GM12878 (cell line): ENCODE measurements around the gene ZNF106. TPM values are rescaled to one million over a fixed set of nuclear protein-coding genes. Genes with fewer than 3 reads are reported as not detected.

ENCODE experiments used
- ATAC-seq: fragments of 200-7000 bp; cut with Tn5 transposase; 3 replicates; pipeline ENCODE4 v1.9.1; 2020; ENCODE audit warnings: mild to moderate bottlenecking, moderate library complexity
- BruUV-seq: library from RNA; stranded (reverse); fragments of 400-500 nt; replicated peaks from 2 replicates; lab custom pipeline; 2021; lab: Mats Ljungman, UMichigan
- CTCF ChIA-PET: fragments of 300-600 bp; sonication (Branson Sonifier 250); formaldehyde crosslinking; extraction: SDS; loops from one replicate; lab custom pipeline; 2021; ENCODE audit warnings: inconsistent platforms; lab: Yijun Ruan, JAX
- POLR2A ChIA-PET: fragments of 350-600 bp; formaldehyde crosslinking; extraction: SDS; loops from one replicate; lab custom pipeline; 2021; ENCODE audit warnings: inconsistent platforms; lab: Charles Lee
- RAD21 ChIA-PET: fragments of 300-600 bp; sonication (Branson Sonifier 250); formaldehyde crosslinking; loops from one replicate; lab custom pipeline; 2023; ENCODE audit warnings: antibody characterized with exemption; ENCODE audit not compliant: unreplicated experiment; lab: Charles Lee
- SMC1A ChIA-PET: fragments of 300-600 bp; sonication (Branson Sonifier 250); formaldehyde crosslinking; loops from one replicate; lab custom pipeline; 2023; ENCODE audit not compliant: unreplicated experiment, uncharacterized antibody; lab: Charles Lee
- DNase-seq: peaks from one replicate; pipeline ENCODE4 v3.0.0-alpha.2; 2011; ENCODE audit warnings: low read depth, low spot score
- FAIRE-seq: peaks from 3 replicates; lab custom pipeline; 2011; peaks lifted over from hg19 to GRCh38; lab: Jason Lieb, UNC
- H2AFZ ChIP-seq: 2 replicates; pipeline ENCODE4 v1.6.0; 2011; ENCODE audit warnings: low read depth, low read length, control low read depth; ENCODE audit not compliant: control insufficient read depth
- H3K27ac ChIP-seq: 2 replicates; pipeline ENCODE4 v1.5.1; 2011; ENCODE audit warnings: control low read depth; ENCODE audit not compliant: control insufficient read depth, insufficient read depth
- H3K27me3 ChIP-seq, 2 experiments: replicated peaks in 1 of 2; 2 replicates each; pipeline versions ENCODE4 v1.6.0 to v1.6.1; 2011; ENCODE audit warnings: low read length in 1 of 2; ENCODE audit not compliant: control insufficient read depth in 2 of 2, insufficient read depth in 2 of 2
- H3K36me3 ChIP-seq, 2 experiments: 2 replicates each; pipeline ENCODE4 v1.5.1; 2011; ENCODE audit warnings: low read length in 1 of 2; ENCODE audit not compliant: control insufficient read depth in 2 of 2, insufficient read depth in 2 of 2
- H3K4me1 ChIP-seq: 2 replicates; pipeline ENCODE4 v1.6.1; 2011; ENCODE audit warnings: mild to moderate bottlenecking, low read length, moderate library complexity, mixed read lengths; ENCODE audit not compliant: control insufficient read depth, insufficient read depth
- H3K4me2 ChIP-seq: 2 replicates; pipeline ENCODE4 v1.6.0; 2011; ENCODE audit warnings: control low read depth; ENCODE audit not compliant: control insufficient read depth, insufficient read depth
- H3K4me3 ChIP-seq: fragments of 200-600 bp; sonication (generic); 2 replicates; pipeline ENCODE4 v1.5.1; 2016
- H3K79me2 ChIP-seq: 2 replicates; pipeline ENCODE4 v1.6.0; 2011; ENCODE audit warnings: low read length; ENCODE audit not compliant: control insufficient read depth, insufficient read depth
- H3K9ac ChIP-seq: 2 replicates; pipeline ENCODE4 v1.8.0; 2011; ENCODE audit warnings: low read length, control low read depth, mixed read lengths; ENCODE audit not compliant: control insufficient read depth, insufficient read depth
- H3K9me3 ChIP-seq: replicated peaks from 3 replicates; pipeline ENCODE4 v1.5.1; 2011; ENCODE audit warnings: mild to moderate bottlenecking, low read length; ENCODE audit not compliant: control insufficient read depth, insufficient read depth
- H4K20me1 ChIP-seq: 2 replicates; pipeline ENCODE4 v1.6.0; 2011; ENCODE audit not compliant: control insufficient read depth, insufficient read depth
- ATF7 ChIP-seq: fragments of 450-650 bp; IDR thresholded peaks from 2 replicates; pipeline ENCODE4 v1.6.1; 2016; ENCODE audit warnings: low read depth, mild to moderate bottlenecking
- EP300 ChIP-seq, 2 experiments: fragments of 150-350 bp in 1 of 2; IDR thresholded peaks; 2 replicates each; pipeline ENCODE4 v1.6.1; 2011 to 2012; ENCODE audit warnings: low read depth in 2 of 2, low read length in 2 of 2, borderline replicate concordance in 1 of 2, improper control_type of control experiment in 1 of 2, inconsistent platforms in 1 of 2; ENCODE audit not compliant: control insufficient read depth in 1 of 2
- MLLT1 ChIP-seq: fragments of 450-650 bp; IDR thresholded peaks from 2 replicates; pipeline ENCODE4 v1.6.1; 2016; ENCODE audit warnings: mild to moderate bottlenecking
- SMARCA5 ChIP-seq: fragments of 450-650 bp; IDR thresholded peaks from 2 replicates; pipeline ENCODE4 v1.6.1; 2017; ENCODE audit warnings: mild to moderate bottlenecking
- YBX1 ChIP-seq: fragments of 450-650 bp; IDR thresholded peaks from 2 replicates; pipeline ENCODE4 v1.6.1; 2016; ENCODE audit warnings: antibody characterized with exemption
- ZBED1 ChIP-seq: IDR thresholded peaks from 2 replicates; pipeline ENCODE4 v1.6.1; 2016; ENCODE audit warnings: borderline replicate concordance
- WGBS: methylation state at CpG from one replicate; pipeline ENCODE4 v1.1.6; 2016; ENCODE audit warnings: low lambda C conversion rate; ENCODE audit not compliant: insufficient replicate concordance, insufficient coverage; ENCODE audit errors: missing lambda C conversion rate; 5-methylcytosine and 5-hydroxymethylcytosine counted together
- in situ Hi-C: fragments of 300-500 bp; cut with MboI; formaldehyde crosslinking; loops from 9 replicates; pipeline ENCODE4 v1.14.3; 2018; ENCODE audit warnings: mixed read lengths
- intact Hi-C: fragments of 100-400 bp; cut with micrococcal nuclease; formaldehyde crosslinking; loops from one replicate; pipeline ENCODE4 v1.14.2; 2022; ENCODE audit not compliant: unreplicated experiment
- polyA plus RNA-seq, 11 experiments: library from polyadenylated mRNA; depleted of rRNA in 4 of 11; unstranded in 6 of 11; stranded (reverse) in 5 of 11; fragments of >200 nt; fragmentation: Nextera tagmentation in 4 of 11; fragmentation: Illumina TruSeq in 1 of 11; extraction: Ambion mirVana in 4 of 11; extraction: Trizol in 1 of 11; gene quantifications; 1 replicate in 1 of 11; 2 replicates in 10 of 11; pipeline versions ENCODE4 v1.2.1 to v1.2.3, GENCODE V29; 2011 to 2016; ENCODE audit warnings: inconsistent platforms in 2 of 11, missing spikeins in 2 of 11, low read depth in 1 of 11
- total RNA-seq, 4 experiments: library from RNA; depleted of rRNA in 3 of 4; stranded (reverse); fragments of >200 nt in 3 of 4; fragmentation: Illumina TruSeq in 1 of 4; extraction: Trizol in 1 of 4; gene quantifications; 2 replicates each; pipeline versions ENCODE4 v1.2.1 to v1.2.3, GENCODE V29; 2013 to 2021

ZNF106 gene
- total and polyA plus RNA-seq, 10 of the 15 experiments (the other 5 are each of a cell fraction or from before 2014, with no cell fraction given): 10.7 to 45.3 (median 32.5) TPM

- TF ChIP-seq ZBED1: no peak
- no peak for TF ChIP-seq EP300 (IDR thresholded peaks at IDR 0.05; ENCODE audit: borderline replicate concordance in 1 of 2, control insufficient read depth in 1 of 2, low read depth in 2 of 2, low read length in 2 of 2)
- TF ChIP-seq YBX1: no peak
- no peak for TF ChIP-seq ATF7
- TF ChIP-seq SMARCA5: no peak
- no peak for TF ChIP-seq MLLT1
- RAD21 ChIA-PET: no interaction called here
- in situ Hi-C loops (no loop called here), intact Hi-C loops (loop anchor here (5.0 kb wide), 1 partner anchor 181 kb away; no protein-coding TSS in a partner anchor)
- Histone ChIP-seq H3K79me2 (no peaks in the 10 kb centered on the region), H3K36me3 (peaks cover 0 to 7% of the 10 kb centered on the region in 2 experiments; a peak in 3 of 4 replicates), H3K9me3 (no peaks in the 10 kb centered on the region), H2AFZ (no peak overlapping the region), H3K4me1 (no peaks in the 10 kb centered on the region), H4K20me1 (no peaks in the 10 kb centered on the region), H3K4me2 (no peak overlapping the region), H3K27me3 (no peaks in the 10 kb centered on the region), H3K9ac (no peak overlapping the region), H3K4me3 (no peak overlapping the region), H3K27ac (no peak overlapping the region; the same call in 1 of the 2 replicates)
- POLR2A ChIA-PET: no interaction called here
- no TSS peak for BruUV-seq
- CTCF ChIA-PET: interaction anchor here (1.0 to 2.2 kb wide), 7 partner anchors 9 to 181 kb away, joined by 3 to 10 read pairs (median 6); no protein-coding TSS in a partner anchor
- SMC1A ChIA-PET: interaction anchor here (1.1 to 1.7 kb wide), 3 partner anchors 48 to 180 kb away, joined by 3 to 5 read pairs (median 4); no protein-coding TSS in a partner anchor
- FAIRE-seq: no peak
- ATAC-seq: no peak
- 31% methylated on average over 3 of the region's 3 CpGs for WGBS
- DNase-seq: no peak
Measured at GRCh38 chr15:42471002-42471401, 19.9 kb downstream of the ZNF106 start.
